Hepatocyte (in vitro differentiated cells): ENCODE measurements around the gene IKZF1. TPM values are rescaled to one million over a fixed set of nuclear protein-coding genes. Genes with fewer than 3 reads are reported as not detected.

Experiments used
- DNase-seq: peaks from one replicate; pipeline ENCODE4 v3.0.0-alpha.2; 2016; ENCODE audit warnings: low spot score
- H2AFZ ChIP-seq: fragments of 200-600 bp; sonication (generic); 2 replicates; pipeline ENCODE4 v1.6.0; 2016; ENCODE audit warnings: antibody characterized with exemption, mild to moderate bottlenecking
- H3K27ac ChIP-seq: fragments of 200-600 bp; sonication (generic); 2 replicates; pipeline ENCODE4 v1.5.1; 2016; ENCODE audit warnings: mild to moderate bottlenecking
- H3K27me3 ChIP-seq: fragments of 200-600 bp; sonication (generic); 2 replicates; pipeline ENCODE4 v1.6.1; 2016
- H3K36me3 ChIP-seq: fragments of 200-600 bp; sonication (generic); replicated peaks from 2 replicates; pipeline ENCODE4 v1.5.1; 2016; ENCODE audit warnings: low read depth; ENCODE audit not compliant: insufficient read depth
- H3K4me1 ChIP-seq: fragments of 200-600 bp; sonication (generic); 2 replicates; pipeline ENCODE4 v1.5.1; 2016; ENCODE audit warnings: mild to moderate bottlenecking, moderate library complexity; ENCODE audit not compliant: insufficient read depth
- H3K4me2 ChIP-seq: fragments of 200-600 bp; sonication (generic); 2 replicates; pipeline ENCODE4 v1.6.0; 2016
- H3K4me3 ChIP-seq: fragments of 200-600 bp; sonication (generic); 2 replicates; pipeline ENCODE4 v1.5.1; 2016; ENCODE audit warnings: mild to moderate bottlenecking
- H3K79me2 ChIP-seq: fragments of 200-600 bp; sonication (generic); 2 replicates; pipeline ENCODE4 v1.6.0; 2017; ENCODE audit warnings: mild to moderate bottlenecking
- H3K9me2 ChIP-seq: fragments of 200-600 bp; sonication (generic); replicated peaks from 2 replicates; pipeline ENCODE4 v1.6.0; 2017; ENCODE audit warnings: mild to moderate bottlenecking; ENCODE audit not compliant: insufficient read depth
- H3K9me3 ChIP-seq: fragments of 200-600 bp; sonication (generic); 2 replicates; pipeline ENCODE4 v1.5.1; 2016; ENCODE audit warnings: low read depth, mild to moderate bottlenecking
- H4K20me1 ChIP-seq: fragments of 200-600 bp; sonication (generic); 2 replicates; pipeline ENCODE4 v1.6.0; 2016; ENCODE audit warnings: mild to moderate bottlenecking; ENCODE audit not compliant: insufficient read depth, poor library complexity, severe bottlenecking
- EZH2 ChIP-seq: fragments of 200-600 bp; sonication (generic); IDR thresholded peaks from 2 replicates; pipeline ENCODE4 v1.6.1; 2016; ENCODE audit warnings: antibody characterized with exemption, mild to moderate bottlenecking, borderline replicate concordance
- EZH2phosphoT487 ChIP-seq: fragments of 200-600 bp; sonication (generic); IDR thresholded peaks from one replicate; pipeline ENCODE4 v1.6.1; 2018; ENCODE audit warnings: antibody characterized with exemption, mild to moderate bottlenecking, low read depth, moderate library complexity; ENCODE audit not compliant: unreplicated experiment, severe bottlenecking
- WGBS: methylation state at CpG from one replicate; pipeline ENCODE4 v1.1.6; 2016; ENCODE audit warnings: low lambda C conversion rate; ENCODE audit errors: missing lambda C conversion rate; 5-methylcytosine and 5-hydroxymethylcytosine counted together
- polyA plus RNA-seq: library from polyadenylated mRNA; unstranded; fragments of >200 nt; fragmentation: Nextera tagmentation; extraction: Ambion mirVana; gene quantifications from 2 replicates; pipeline ENCODE4 v1.2.1, GENCODE V29; 2016
- total RNA-seq: library from RNA; depleted of rRNA; stranded (reverse); fragments of >200 nt; gene quantifications from 2 replicates; pipeline ENCODE4 v1.2.3, GENCODE V29; 2014
- TF ChIP-seq, protein P1 (sequence below): fragments of 200-600 bp; sonication (generic); IDR thresholded peaks from 2 replicates; pipeline ENCODE4 v1.5.1; 2016; ENCODE audit warnings: antibody characterized with exemption, mild to moderate bottlenecking; ENCODE audit not compliant: poor library complexity

IKZF1 gene
- total and polyA plus RNA-seq, 2 experiments from 2014 or later, result 0.16 to 0.47 TPM

GRCh38 chr7:50296799-50297198 lies 7.7 kb upstream of the IKZF1 start:
- H3K36me3 ChIP-seq, result no peaks in the 10 kb centered on the region
- no peaks in the 10 kb centered on the region for H4K20me1 ChIP-seq
- no peaks in the 10 kb centered on the region for H3K79me2 ChIP-seq
- no peaks in the 10 kb centered on the region for H3K4me1 ChIP-seq
- no peak overlapping the region for H3K4me3 ChIP-seq
- no peak overlapping the region for H3K27ac ChIP-seq
- 76% methylated on average over 4 of the region's 4 CpGs for WGBS
- H3K4me2 ChIP-seq, result no peak overlapping the region
- H2AFZ ChIP-seq, result no peak overlapping the region
- TF ChIP-seq, protein P1, sequence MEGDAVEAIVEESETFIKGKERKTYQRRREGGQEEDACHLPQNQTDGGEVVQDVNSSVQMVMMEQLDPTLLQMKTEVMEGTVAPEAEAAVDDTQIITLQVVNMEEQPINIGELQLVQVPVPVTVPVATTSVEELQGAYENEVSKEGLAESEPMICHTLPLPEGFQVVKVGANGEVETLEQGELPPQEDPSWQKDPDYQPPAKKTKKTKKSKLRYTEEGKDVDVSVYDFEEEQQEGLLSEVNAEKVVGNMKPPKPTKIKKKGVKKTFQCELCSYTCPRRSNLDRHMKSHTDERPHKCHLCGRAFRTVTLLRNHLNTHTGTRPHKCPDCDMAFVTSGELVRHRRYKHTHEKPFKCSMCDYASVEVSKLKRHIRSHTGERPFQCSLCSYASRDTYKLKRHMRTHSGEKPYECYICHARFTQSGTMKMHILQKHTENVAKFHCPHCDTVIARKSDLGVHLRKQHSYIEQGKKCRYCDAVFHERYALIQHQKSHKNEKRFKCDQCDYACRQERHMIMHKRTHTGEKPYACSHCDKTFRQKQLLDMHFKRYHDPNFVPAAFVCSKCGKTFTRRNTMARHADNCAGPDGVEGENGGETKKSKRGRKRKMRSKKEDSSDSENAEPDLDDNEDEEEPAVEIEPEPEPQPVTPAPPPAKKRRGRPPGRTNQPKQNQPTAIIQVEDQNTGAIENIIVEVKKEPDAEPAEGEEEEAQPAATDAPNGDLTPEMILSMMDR, result no peak
- TF ChIP-seq EZH2 (no peak), EZH2phosphoT487 (no peak)
- H3K27me3 ChIP-seq, result peaks cover 45% of the 10 kb centered on the region
- no peak for DNase-seq
- no peaks in the 10 kb centered on the region for H3K9me2 ChIP-seq
- no peaks in the 10 kb centered on the region for H3K9me3 ChIP-seq

- Histone ChIP-seq H3K36me3 (no peaks in the 10 kb centered on the region), H4K20me1 (no peaks in the 10 kb centered on the region), H3K79me2 (no peaks in the 10 kb centered on the region), H2AFZ (no peak overlapping the region), H3K4me2 (no peak overlapping the region), H3K9me3 (no peaks in the 10 kb centered on the region), H3K4me1 (no peaks in the 10 kb centered on the region), H3K9me2 (no peaks in the 10 kb centered on the region), H3K27me3 (peaks cover 62% of the 10 kb centered on the region), H3K4me3 (no peak overlapping the region), H3K27ac (no peak overlapping the region)
- no peak for TF ChIP-seq EZH2phosphoT487
- TF ChIP-seq EZH2, result no peak
- TF ChIP-seq, protein P1, result no peak
- DNase-seq, result no peak
- 92% methylated on average over 8 of the region's 8 CpGs for WGBS
Observed at GRCh38 chr7:50298811-50299562, 5.5 kb upstream of the IKZF1 start.

DNA sequence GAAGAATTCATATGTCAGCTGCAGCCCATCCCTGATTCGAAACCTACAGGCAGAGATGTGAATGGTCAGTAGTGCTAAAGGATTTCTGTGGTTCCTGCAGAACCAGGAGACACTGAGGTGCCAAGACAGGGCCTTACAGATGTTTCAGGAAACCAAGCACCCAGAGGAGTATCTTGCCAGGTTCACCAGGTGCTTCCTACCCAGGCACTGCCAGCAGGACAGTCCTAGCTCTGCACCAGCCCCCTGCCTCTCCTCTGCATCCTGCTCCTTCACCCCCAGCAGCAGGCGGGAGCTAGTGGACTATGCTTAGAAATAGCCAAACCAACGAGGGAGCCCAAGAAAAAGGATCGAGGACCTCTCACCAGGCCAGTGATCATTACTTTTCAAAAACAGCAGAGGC lies 4.2 kb upstream of the IKZF1 start:
- Histone ChIP-seq H3K4me1 (no peaks in the 10 kb centered on the region), H4K20me1 (no peaks in the 10 kb centered on the region), H3K27ac (no peak overlapping the region), H3K79me2 (no peaks in the 10 kb centered on the region), H3K4me3 (no peak overlapping the region), H3K9me2 (no peaks in the 10 kb centered on the region), H3K36me3 (no peaks in the 10 kb centered on the region), H3K9me3 (no peaks in the 10 kb centered on the region), H3K4me2 (no peak overlapping the region), H3K27me3 (peaks cover 69% of the 10 kb centered on the region), H2AFZ (no peak overlapping the region)
- TF ChIP-seq EZH2phosphoT487 (no peak), EZH2 (no peak)
- TF ChIP-seq, protein P1, result no peak
- no peak for DNase-seq
- 80% methylated on average over 4 of the region's 4 CpGs for WGBS
